HG03060 (cell line): ENCODE results near the gene SHISA6.

Experiments
- ATAC-seq: cut with Tn5 transposase; IDR thresholded peaks from one replicate; pipeline ENCODE4 v1.9.1; 2021; ENCODE audit warnings: low read depth, moderate number of reproducible peaks; ENCODE audit not compliant: unreplicated experiment

SHISA6 gene

GRCh38 chr17:11264183-11264871 lies 23.3 kb downstream of the SHISA6 start:
- no peak for ATAC-seq

GRCh38 chr17:11267999-11268575 lies 27.1 kb downstream of the SHISA6 start:
- ATAC-seq = no peak

GRCh38 chr17:11269210-11269609 lies 28.2 kb downstream of the SHISA6 start:
- no peak for ATAC-seq

- no peak for ATAC-seq
Measured at GRCh38 chr17:11272191-11272590, 31.2 kb downstream of the SHISA6 start.

- no peak for ATAC-seq
Measured at GRCh38 chr17:11273596-11273995, 32.6 kb downstream of the SHISA6 start.

GRCh38 chr17:11274106-11274505 lies 33.1 kb downstream of the SHISA6 start:
- no peak for ATAC-seq

GRCh38 chr17:11276486-11276885 lies 35.5 kb downstream of the SHISA6 start:
- no peak for ATAC-seq

- ATAC-seq = no peak
Measured at GRCh38 chr17:11278186-11278991, 37.4 kb downstream of the SHISA6 start.

- no peak for ATAC-seq
Measured at GRCh38 chr17:11278992-11279270, 37.9 kb downstream of the SHISA6 start.

- ATAC-seq = no peak
Measured at GRCh38 chr17:11279776-11280344, 38.8 kb downstream of the SHISA6 start.

DNA sequence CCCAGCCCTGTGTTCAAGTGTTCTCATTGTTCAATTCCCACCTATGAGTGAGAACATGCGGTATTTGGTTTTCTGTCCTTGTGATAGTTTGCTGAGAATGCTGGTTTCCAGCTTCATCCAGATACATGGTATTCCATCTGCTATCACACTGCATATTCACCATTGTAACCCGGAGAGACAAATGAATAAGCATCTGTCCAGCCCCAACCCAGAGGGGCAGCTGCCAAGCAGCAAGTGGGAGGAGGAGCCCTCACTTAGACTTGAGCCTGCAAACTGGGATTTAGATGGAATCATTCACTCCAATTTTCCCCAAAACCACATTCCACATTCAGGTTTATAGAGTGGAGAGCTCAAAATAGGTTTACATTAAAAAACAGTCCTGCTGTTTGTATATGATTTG lies 41.6 kb downstream of the SHISA6 start:
- ATAC-seq = no peak

GRCh38 chr17:11284811-11285210 lies 43.8 kb downstream of the SHISA6 start:
- ATAC-seq = no peak

- ATAC-seq = no peak
Measured at GRCh38 chr17:11285946-11286345, 44.9 kb downstream of the SHISA6 start.

GRCh38 chr17:11287791-11288190 lies 46.8 kb downstream of the SHISA6 start:
- ATAC-seq = no peak

DNA sequence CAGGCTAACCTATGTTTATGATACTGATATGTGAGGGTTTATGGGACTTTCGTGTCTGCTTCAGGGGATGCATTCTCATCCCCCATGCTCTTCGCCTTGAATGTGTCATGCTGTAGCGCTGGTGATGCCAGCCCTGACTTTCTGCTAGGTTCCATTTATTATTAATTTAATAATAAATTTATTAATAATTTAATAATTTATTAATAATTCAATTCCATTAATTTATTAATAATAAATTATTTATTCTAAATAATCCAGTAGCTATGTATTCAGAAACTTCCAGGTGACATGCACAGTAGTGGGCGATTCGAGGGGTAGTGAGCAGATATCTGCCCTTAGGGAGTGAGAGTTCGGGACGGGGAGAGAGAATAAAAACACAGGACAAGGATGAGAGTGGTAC lies 49.8 kb downstream of the SHISA6 start:
- no peak for ATAC-seq

GRCh38 chr17:11292491-11292890 lies 51.5 kb downstream of the SHISA6 start:
- ATAC-seq = no peak

- ATAC-seq = no peak
Measured at GRCh38 chr17:11293480-11293879, 52.5 kb downstream of the SHISA6 start.

GRCh38 chr17:11294826-11295225 lies 53.8 kb downstream of the SHISA6 start:
- no peak for ATAC-seq

GRCh38 chr17:11296994-11297393 lies 56.0 kb downstream of the SHISA6 start:
- no peak for ATAC-seq

- no peak for ATAC-seq
Measured at GRCh38 chr17:11298401-11298800, 57.4 kb downstream of the SHISA6 start.

GRCh38 chr17:11300201-11300600 lies 59.2 kb downstream of the SHISA6 start:
- ATAC-seq = no peak

DNA sequence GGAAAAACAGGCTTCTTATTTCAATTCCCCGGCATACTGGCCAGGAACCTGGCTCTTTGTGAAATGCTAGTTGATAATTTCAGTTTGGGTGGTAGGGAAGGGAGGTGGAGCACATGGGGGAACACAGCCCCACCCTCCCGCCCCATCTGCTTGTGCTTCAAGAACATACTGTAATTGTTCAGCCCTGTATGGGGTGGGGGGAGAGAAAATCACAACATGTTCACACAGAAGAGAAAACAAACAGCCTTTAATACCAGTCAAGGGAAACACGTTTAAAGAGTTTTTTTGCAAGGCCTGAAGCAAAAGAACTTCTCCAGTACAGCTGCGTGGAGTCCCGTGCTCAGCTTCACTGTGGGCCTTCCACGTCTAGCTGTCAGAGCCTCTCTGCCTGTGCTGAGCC lies 59.7 kb downstream of the SHISA6 start:
- ATAC-seq = no peak
